HG03045 (cell line): ENCODE results near the gene PDPR.
"Not testable (repeated sequence)": the region's sequence is repeated elsewhere in the genome, so short reads cannot be mapped to it uniquely, and the experiment has no call there.

Experiments used
- ATAC-seq: cut with Tn5 transposase; IDR thresholded peaks from one replicate; pipeline ENCODE4 v1.9.1; 2021; ENCODE audit warnings: mild to moderate bottlenecking, moderate library complexity; ENCODE audit not compliant: unreplicated experiment

Gene PDPR

DNA sequence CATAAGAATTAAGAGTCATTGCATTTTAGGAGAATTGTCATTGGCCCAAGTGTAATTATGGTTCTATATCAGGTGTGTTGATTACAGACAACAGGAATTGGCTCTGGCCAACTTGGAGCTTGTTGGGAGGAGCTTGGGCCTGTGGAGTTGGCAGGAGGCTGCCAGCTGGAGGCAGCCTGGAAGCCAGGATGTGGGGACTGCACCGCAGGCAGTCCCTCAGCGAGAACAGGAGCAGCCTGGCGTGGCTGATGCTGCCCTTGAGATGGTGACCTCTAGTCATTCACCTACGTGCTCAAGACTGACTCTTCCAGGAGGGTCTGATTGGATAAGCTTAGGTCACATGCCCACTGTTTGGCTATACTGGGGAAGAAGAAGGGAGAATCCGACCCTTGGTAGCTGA is 13.6 kb downstream of the PDPR start:
- ATAC-seq: not testable (repeated sequence)

DNA sequence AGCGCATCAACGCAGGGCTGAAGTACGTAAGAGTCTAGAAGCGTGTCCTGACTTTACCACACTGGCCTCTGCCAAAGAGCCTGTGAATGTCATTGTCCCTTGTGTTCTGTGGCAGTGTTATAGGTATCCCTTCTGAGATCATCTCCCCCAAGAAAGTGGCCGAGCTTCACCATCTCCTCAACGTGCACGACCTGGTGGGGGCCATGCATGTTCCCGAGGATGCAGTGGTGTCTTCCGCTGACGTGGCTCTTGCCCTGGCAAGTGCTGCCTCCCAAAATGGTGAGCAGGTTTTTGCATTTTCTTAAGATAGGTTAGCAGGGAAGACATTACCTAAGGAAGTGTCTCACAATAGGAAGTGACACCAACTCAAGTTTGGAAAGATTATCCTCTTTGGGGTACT is 14.7 kb downstream of the PDPR start:
- ATAC-seq: not testable (repeated sequence)

DNA sequence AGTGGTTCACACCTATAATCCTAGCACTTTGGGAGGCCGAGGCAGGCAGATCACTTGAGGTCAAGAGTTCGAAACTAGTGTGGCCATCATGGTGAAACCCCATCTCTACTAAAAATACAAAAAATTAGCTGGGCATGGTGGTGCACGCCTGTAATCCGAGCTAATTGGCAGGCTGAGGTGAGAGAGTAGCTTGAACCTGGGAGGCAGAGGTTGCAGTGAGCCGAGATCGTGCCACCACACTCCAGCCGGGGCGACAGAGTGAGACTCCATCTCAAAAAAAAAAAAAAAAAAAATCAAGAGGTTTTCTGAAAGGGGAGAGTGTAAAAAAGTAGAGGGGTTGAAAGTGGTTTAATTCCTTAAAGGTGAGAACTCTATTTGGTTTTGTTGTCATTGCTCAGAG is 21.7 kb downstream of the PDPR start:
- not testable (repeated sequence) for ATAC-seq

DNA sequence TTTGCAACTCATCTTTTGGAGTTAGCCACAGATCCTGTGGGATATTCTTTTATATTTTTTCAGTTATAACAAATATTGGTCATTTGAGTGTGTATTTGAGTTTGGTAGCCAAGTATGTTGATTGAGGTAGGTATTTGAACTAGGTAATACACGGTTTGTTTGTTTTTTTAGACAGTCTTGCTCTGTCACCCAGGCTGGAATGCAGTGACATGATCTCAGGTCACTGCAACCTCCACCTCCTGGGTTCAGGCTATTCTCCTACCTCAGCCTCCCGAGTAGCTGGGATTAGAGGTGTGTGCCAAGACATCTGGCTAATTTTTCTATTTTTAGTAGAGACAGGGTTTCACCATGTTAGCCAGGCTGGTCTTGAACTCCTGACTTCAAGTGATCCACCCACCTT is 22.5 kb downstream of the PDPR start:
- ATAC-seq: not testable (repeated sequence)

DNA sequence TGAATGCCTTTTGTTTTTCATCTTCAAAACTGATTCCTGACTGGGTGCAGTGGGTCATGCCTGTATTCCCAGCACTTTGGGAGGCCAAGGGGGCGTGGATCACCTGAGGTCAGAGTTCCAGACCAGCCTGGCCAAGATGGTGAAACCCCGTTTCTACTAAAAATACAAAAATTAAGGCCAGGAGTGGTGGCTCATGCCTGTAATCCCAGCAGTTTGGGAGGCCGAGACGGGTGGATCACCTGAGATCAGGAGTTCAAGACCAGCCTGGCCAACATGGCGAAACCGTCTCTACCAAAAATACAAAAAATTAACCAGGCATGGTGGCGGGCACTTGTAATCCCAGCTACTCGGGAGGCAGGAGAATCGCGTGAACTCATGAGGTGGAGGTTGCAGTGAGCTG is 28.6 kb downstream of the PDPR start:
- not testable (repeated sequence) for ATAC-seq

DNA sequence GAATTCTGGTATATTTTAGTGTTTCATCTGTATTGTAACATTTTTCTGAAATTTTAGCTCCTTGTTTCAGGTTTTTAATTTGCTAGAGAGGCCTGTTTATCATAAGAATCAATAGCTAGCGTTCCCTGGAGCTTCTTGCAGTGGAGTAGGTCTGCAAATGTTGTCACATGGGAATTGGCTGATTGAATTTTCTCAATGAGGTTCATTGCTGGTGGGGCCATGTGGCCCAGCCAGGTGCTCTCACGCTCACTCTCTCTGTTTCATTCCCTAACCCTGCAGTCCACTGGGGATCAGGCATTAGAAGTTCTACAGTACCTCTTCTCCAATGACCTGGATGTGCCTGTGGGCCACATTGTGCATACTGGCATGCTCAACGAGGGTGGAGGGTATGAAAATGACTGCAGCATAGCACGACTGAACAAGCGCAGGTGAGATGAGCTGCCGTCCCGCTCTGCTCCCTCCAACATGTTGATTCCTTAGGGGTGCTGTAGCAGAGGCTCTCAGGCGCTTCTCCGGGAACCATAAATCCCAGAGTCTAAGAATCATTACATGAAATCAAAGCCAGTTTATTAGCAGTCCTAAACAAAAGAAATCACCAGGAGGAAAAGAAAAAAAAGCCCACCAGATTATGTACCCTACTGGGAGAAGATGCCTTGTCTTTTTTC is 29.2 kb downstream of the PDPR start:
- not testable (repeated sequence) for ATAC-seq

DNA sequence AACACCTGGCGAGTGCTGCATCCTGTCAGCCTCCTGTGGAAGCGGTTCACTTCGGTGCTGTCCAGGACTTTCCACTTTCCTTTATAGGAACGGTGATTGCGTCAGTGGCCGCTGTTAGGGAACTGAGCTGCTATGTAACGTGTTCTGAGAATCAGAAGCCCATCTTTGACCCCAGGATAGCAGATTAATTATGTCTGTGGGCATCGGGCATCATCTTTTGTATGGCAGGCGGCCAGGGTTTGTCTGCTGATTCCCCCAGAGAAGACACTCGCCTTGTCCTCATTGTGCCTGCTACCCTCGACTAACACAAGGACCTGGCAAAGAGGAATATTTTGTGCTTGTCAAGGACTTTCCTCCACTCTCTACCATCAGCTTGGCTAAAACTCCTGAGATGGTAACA is 33.7 kb downstream of the PDPR start:
- not testable (repeated sequence) for ATAC-seq

DNA sequence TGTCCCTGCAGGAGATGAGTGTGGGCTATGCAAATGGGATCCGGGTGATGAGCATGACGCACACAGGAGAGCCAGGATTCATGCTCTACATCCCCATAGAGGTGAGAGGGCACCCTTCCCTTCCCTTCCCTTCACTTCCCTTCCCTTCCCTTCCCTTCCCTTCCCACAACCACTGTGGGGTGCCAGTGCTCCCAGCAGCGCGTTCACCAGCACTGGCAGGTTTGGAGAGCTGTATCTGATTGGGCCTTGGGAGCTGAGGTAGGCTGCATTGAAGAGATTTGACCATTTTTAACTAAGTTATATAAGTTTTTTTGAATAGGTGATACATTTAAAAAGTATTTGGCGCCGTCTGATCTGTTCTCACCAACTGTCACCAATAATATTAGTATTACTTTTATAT is 34.3 kb downstream of the PDPR start:
- ATAC-seq: not testable (repeated sequence)

DNA sequence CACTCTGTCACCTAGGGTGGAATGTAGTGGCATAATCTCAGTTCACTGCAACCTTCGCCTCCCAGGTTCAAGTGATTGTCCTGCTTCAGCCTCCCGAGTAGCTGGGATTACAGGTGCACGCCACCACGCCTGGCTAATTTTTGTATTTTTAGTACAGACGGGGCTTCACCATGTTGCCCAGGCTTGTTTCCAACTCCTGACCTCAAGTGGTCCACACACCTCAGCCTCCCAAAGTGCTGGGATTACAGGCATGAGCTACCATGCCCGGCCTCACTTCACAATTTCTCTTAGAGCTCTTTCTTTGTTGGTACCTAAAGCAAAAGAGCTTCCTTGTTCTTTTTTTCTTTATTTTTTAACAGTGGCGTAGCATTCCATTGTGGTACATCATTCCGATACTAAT is 35.2 kb downstream of the PDPR start:
- not testable (repeated sequence) for ATAC-seq

DNA sequence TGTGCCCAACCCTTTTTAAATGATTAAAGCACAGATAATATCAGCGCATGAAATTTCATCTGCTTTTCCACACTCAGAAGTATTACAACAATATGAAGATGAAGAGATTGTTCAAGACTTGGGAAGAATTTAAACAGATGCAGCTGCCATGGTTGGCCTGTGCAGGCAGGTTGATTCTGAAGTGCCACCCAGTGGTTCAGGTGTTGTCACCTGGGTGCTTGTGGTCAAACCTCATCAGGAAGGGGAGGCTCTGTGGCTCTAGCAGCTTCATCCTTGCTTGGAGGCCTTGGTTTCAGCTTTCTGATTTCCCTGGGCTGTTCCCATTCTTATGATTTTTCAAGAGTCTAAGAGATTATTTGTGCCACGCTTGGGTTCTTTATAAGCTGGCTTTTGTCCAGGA is 37.3 kb downstream of the PDPR start:
- ATAC-seq: no peak

DNA sequence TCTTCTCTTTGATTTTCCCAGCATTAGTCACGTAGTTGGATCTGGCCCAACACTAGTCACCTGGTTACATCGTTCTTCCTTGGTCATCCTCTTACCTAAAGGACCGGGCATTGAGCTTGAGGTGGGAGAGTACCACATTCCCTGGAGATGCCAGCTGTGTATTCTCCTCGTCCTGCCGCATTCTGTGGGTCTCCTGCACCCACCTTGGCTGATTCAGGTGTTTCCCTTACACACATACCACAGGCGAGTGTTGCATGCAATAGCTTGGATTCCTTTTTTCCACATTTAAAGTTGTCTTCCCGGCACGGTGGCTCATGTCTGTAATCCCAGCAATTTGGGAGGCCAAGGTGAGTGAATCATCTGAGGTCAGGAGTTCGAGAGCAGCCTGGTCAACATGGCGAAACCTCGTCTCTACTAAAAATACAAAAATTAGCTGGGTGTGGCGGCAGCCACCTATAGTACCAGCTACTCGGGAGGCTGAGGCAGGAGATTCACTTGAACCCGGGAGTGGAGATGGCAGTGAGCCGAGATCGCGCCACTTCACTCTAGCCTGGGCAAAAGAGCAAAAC is 37.9 kb downstream of the PDPR start:
- ATAC-seq: no peak

DNA sequence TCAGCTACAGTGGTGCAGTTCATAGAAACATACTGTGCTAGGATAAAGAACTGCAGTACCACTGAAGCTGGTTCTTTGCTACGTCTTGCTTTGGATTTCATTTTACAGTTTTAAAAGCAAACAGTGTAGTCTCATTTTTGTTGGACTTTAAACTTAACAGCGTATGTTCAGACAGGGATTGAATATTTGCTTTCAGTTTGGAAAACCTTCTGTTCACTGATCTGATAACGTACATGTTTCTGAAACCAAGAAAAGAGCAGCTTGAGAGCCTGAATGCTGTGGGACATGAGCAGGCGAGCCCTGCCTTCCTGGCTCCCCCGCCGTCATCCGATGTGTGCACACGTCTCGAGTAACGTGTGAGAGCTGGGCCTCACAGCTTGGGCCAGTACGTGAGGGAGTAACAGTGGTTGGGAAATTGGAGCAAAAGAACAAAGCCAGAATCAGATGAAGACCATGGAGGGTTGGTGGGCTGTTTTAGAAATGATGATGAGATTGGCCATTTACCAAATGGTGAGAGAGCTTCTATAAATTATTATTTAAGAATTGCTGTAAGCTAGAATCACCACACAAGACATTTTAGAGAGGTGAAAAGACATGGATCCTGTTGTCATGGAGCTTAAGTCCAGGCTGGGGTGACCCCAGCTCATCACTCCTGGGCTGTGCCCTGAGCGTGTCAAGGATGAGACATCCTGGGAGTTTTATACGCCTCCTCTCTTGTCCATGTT is 38.6 kb downstream of the PDPR start:
- ATAC-seq: no peak

DNA sequence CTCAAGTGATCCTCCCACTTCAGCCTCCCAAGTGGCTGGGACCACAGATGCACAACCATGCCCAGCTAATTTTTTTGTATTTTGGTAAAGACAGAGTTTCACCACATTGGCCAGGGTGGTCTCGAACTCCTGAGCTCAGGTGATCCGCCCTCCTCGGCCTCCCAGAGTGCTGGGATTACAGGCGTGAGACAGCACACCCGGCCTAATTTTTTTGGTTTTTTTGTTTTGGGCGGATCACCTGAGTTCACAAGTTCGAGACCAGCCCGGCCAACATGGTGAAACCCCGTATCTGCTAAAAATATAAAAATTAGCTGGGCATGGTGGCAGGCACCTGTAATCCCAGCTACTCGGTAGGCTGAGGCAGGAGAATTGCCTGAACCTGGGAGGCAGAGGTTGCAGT is 40.6 kb downstream of the PDPR start:
- not testable (repeated sequence) for ATAC-seq

DNA sequence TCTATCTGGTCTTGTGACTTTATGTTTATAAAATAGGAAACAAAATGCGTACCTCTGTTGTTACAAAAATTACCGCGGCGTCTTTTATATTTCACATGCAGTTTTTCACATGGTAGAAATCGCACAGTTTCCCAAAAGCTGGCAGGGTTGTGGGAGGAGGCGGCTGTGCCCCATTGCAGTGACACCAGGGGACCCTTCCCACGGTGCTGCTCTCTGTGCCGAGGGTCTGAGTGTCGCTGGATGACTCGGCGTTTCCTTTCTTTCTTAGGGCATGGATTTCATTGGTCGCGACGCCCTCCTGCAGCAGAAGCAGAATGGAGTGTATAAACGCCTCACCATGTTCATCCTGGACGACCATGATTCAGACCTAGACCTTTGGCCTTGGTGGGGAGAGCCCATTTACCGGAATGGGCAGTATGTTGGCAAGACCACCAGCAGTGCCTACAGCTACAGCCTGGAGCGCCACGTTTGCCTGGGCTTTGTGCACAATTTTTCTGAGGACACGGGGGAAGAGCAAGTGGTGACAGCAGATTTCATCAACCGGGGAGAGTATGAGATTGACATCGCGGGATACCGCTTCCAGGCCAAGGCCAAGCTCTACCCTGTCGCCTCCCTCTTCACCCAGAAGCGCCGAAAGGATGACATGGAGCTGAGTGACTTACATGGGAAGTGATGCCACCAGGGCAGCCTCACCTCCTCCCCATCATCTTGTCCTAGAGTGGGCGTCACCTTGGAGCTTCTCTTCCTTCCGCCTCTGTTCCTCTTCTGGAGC is 42.3 kb downstream of the PDPR start:
- ATAC-seq: no peak

DNA sequence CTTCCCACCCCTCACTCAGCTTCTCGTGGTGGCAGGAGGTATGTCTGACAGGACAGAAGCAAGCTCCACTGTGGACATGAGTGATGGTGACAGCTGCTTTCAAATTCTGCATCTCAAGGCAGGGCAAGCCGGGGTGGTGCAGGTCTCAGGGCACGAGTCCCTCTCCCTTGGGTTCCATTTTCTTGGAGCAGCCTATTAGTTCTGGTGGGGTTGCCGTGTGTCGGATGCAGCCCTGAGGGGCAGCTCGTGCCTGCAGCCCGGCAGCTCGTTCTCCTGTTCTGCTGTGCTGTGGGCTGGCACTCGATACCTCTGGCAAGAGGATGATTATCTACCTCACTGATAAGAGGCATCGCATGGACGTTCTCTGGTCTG is 43.0 kb downstream of the PDPR start:
- no peak for ATAC-seq

DNA sequence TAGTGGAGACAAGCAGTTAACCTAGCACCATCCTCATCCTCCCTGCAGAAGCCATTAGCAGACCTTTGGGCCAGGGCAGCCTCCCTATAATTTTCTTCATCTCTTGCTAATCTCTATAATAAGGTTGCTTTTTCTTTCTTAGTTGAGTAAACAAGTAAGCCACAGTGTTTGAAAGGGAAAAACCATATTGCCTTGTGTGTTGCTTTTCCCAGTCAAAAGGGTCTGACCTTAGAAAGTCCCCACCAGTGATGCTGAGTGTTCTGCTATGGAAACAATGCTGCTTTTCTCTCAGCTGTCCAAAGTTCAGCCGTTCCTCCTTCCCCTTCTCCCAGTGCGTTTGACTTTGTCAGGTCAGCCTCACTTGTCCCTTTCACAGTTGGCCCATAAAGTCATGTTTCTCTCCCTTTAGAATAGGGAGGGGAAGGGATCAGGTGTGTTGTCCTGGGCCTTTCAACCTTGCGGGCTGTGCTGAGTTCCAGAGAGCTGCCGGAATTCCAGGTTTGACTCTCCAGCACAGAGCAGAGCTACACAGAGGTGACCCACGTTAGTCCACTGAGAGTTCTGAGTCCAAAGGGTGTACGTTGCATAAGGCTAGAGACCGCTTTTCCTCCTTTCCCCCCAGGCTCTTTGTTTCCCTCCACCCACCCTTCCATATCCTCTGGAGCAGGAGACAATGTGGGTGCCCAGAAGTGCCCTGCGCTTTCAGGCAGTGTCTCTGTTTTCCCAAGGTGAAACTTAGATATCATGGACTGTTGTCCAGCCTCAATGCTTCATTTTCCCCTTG is 43.5 kb downstream of the PDPR start:
- ATAC-seq: no peak

DNA sequence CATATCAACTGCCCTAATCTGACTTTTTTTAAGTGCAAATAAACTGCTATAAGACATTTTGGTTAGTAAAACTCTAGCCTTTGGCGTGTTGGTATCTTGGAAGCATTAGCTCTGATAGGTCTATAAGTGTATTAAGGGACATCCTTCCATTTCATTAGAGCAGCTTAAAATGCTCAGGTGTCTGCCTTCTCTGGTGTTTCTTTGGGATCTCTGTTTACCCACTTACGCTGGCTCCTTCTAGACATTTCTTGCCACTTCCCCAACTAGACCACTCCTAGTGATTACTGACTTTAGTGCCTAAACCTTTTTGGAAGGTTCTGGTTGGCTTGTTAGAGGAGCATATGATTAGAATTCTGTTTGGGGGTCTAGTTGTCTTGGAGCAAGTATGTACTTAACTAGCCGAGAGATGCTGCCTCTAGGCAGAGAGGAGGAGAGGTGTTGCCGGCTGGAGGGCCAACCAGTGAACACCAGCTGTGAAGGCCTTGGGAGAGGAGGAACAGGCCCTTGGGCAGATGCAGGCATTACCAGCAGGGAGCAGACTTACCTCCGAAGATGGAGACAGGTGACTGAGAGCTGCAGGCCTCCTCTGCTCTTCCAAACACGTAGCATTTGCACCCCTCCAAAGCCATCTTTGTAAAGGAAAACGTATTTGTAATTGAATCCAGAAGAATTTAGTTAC is 44.3 kb downstream of the PDPR start:
- ATAC-seq: no peak

DNA sequence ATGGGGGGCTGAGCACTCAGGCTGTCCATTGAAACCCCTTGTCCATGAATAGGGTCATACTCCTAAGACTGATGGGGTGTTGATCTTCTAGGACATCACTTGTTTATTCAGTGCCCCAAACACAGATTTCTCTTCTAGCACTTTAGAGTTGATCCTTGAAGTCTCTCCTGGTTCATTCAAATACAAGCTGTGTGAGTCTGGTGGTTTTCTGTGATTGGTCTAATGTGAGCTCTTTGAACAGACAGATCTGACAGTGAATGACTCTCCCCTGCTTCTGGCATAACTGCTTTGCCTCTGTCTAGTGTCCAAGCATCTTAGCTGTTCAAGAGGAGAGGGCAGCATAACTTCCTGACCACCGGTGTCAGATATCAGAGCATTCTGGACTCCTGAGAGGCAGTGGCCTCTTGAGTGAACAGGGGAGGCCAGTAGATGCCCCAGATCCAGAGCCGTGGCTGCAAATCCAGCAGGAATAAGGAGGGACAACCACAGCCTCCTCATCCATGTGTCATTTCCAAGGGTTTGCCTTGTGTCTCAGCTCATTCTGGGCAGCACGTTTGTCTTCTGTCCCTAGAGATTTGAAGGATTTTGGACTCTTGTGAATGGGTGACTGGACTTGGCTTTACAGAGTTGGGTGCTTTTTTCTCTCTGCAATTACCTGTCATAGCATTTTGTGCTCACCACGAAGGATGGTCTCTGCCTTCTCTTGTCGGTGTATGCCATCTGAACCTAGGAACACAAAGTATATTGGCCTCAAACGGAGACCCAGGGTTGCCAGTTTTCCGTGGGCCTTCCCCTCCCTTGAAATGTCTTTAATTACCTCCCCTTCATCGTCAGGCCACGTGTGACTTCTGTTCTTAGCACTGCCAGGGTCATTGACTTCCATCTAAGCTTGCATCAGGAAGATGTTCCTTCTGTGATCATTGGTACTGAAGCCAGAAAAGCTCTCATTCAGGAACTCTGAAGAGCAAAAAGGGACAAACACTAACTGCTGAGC is 45.5 kb downstream of the PDPR start:
- no peak for ATAC-seq

DNA sequence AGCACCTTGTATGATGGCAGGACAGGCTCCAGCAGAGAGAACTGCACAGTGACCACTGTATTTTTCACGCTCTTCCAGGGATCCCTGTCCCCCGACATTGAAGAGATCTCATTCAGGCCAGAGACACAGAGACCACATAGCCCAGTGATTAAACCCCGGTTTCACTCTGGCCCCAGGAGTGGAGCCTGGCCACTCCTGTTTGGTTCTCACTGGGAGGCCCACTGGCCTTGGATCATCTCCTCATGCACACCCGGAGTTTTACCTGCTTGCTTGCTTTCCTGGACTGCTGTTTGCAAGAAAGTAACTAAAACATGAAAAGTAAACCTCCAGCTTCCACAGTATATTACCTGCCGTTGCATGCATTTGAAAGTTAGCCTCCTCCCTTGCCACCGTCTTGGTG is 46.3 kb downstream of the PDPR start:
- ATAC-seq: no peak
